K562 (cell line): ENCODE measurements around the gene PCDHB4. TPM values are rescaled to one million over a fixed set of nuclear protein-coding genes. Genes with fewer than 3 reads are reported as not detected.

Source experiments
- ATAC-seq: fragments of 200-7000 bp; cut with Tn5 transposase; 3 replicates; pipeline ENCODE4 v1.9.1; 2020; ENCODE audit warnings: moderate library complexity
- BruUV-seq: library from RNA; stranded (reverse); fragments of 400-500 nt; replicated peaks from 2 replicates; lab custom pipeline; 2021; lab: Mats Ljungman, UMichigan
- CTCF ChIA-PET: fragments of 300-600 bp; formaldehyde crosslinking; extraction: SDS; loops from one replicate; lab custom pipeline; 2021; ENCODE audit warnings: low intra/inter-chr PET ratio; lab: Yijun Ruan, JAX
- POLR2A ChIA-PET: fragments of 300-600, 350-650 bp; sonication (Branson Sonifier 250); formaldehyde crosslinking; extraction: SDS; loops from one replicate; lab custom pipeline; 2021; ENCODE audit warnings: antibody characterized with exemption, inconsistent platforms; lab: Yijun Ruan, JAX
- DNase-seq, 4 experiments: peaks; one replicate each; pipeline versions ENCODE4 v3.0.0 to v3.0.0-alpha.2; 2011 to 2018; ENCODE audit warnings: low spot score in 3 of 4, mixed read lengths in 3 of 4; ENCODE audit errors: extremely low read depth in 1 of 4
- FAIRE-seq: peaks from 2 replicates; lab custom pipeline; 2011; peaks lifted over from hg19 to GRCh38; lab: Jason Lieb, UNC
- H2AFZ ChIP-seq: 2 replicates; pipeline ENCODE4 v1.6.0; 2011; ENCODE audit warnings: low read depth, low read length, control low read depth, inconsistent platforms
- H3K27ac ChIP-seq: fragments of 200-600 bp; 3 replicates; pipeline ENCODE4 v1.8.0; 2011; ENCODE audit warnings: low read depth, mild to moderate bottlenecking, control low read depth, inconsistent platforms, low read length, moderate library complexity, mixed read lengths; ENCODE audit errors: extremely low read depth
- H3K27me3 ChIP-seq, 2 experiments: fragments of 300-600 bp in 1 of 2; 2 replicates in 1 of 2; 3 replicates in 1 of 2; pipeline versions ENCODE4 v1.6.0 to v1.8.0; 2011; ENCODE audit warnings: inconsistent platforms in 2 of 2, low read length in 2 of 2, mild to moderate bottlenecking in 1 of 2, mixed read lengths in 1 of 2, moderate library complexity in 1 of 2; ENCODE audit not compliant: control insufficient read depth in 2 of 2, insufficient read depth in 2 of 2
- H3K36me3 ChIP-seq: fragments of 300-600 bp; 3 replicates; pipeline ENCODE4 v1.8.0; 2011; ENCODE audit warnings: mild to moderate bottlenecking, low read length, inconsistent platforms; ENCODE audit not compliant: control insufficient read depth, insufficient read depth
- H3K4me1 ChIP-seq, 2 experiments: fragments of 200-600 bp in 1 of 2; replicated peaks in 1 of 2; 2 replicates in 1 of 2; 3 replicates in 1 of 2; pipeline versions ENCODE4 v1.5.1 to v1.8.0; 2011; ENCODE audit warnings: inconsistent platforms in 2 of 2, low read length in 2 of 2, mild to moderate bottlenecking in 1 of 2, mixed read lengths in 1 of 2, moderate library complexity in 1 of 2; ENCODE audit not compliant: control insufficient read depth in 2 of 2, insufficient read depth in 2 of 2
- H3K4me2 ChIP-seq: 2 replicates; pipeline ENCODE4 v1.6.1; 2011; ENCODE audit warnings: low read length, control low read depth, inconsistent platforms, mixed read lengths; ENCODE audit not compliant: insufficient read depth
- H3K4me3 ChIP-seq: fragments of 200-600 bp; sonication (generic), shearing (Covaris generic); 2 replicates; pipeline ENCODE4 v1.5.1; 2016; ENCODE audit warnings: control low read depth, inconsistent platforms
- H3K79me2 ChIP-seq: fragments of 200-600 bp; 3 replicates; pipeline ENCODE4 v1.8.0; 2011; ENCODE audit warnings: low read length, inconsistent platforms; ENCODE audit not compliant: control insufficient read depth, insufficient read depth
- H3K9ac ChIP-seq, 2 experiments: 2 replicates each; pipeline versions ENCODE4 v1.6.0 to v1.6.1; 2011; ENCODE audit warnings: low read depth in 2 of 2, low read length in 2 of 2, control low read depth in 1 of 2, inconsistent platforms in 1 of 2, mild to moderate bottlenecking in 1 of 2, mixed read lengths in 1 of 2; ENCODE audit not compliant: insufficient read depth in 1 of 2
- H3K9me1 ChIP-seq: one replicate; pipeline ENCODE4 v1.6.0; 2011; ENCODE audit warnings: inconsistent platforms, mild to moderate bottlenecking, low read length, moderate library complexity; ENCODE audit not compliant: control insufficient read depth, insufficient read depth
- H3K9me3 ChIP-seq: replicated peaks from 2 replicates; pipeline ENCODE4 v1.5.1; 2011; ENCODE audit warnings: low read depth, low read length, inconsistent platforms; ENCODE audit not compliant: control insufficient read depth, insufficient read depth
- H4K20me1 ChIP-seq: replicated peaks from 2 replicates; pipeline ENCODE4 v1.6.1; 2011; ENCODE audit warnings: low read length, inconsistent platforms, mixed read lengths; ENCODE audit not compliant: control insufficient read depth, insufficient read depth
- CHCHD3 ChIP-seq: fragments of 250-450 bp; sonication (Bioruptor Pico); IDR thresholded peaks from 2 replicates; pipeline ENCODE4 v2.1.2; 2022; ENCODE audit warnings: mild to moderate bottlenecking
- RAD21 ChIP-seq, 2 experiments: fragments of 250-450 bp in 1 of 2; fragments of 450-650 bp in 1 of 2; sonication (Bioruptor Pico) in 1 of 2; formaldehyde crosslinking in 1 of 2; IDR thresholded peaks in 1 of 2; conservative IDR thresholded peaks in 1 of 2; 2 replicates each; pipeline versions ENCODE4 v1.4.0 to v1.8.0; 2020 to 2022; ENCODE audit warnings: mild to moderate bottlenecking in 2 of 2, moderate library complexity in 1 of 2
- WGBS: fragments of 100-300 bp; shearing (Covaris generic); methylation state at CpG from one replicate; pipeline ENCODE4 v1.1.6; 2016; ENCODE audit warnings: low coverage, mixed read lengths; ENCODE audit not compliant: insufficient coverage; ENCODE audit errors: missing lambda C conversion rate; 5-methylcytosine and 5-hydroxymethylcytosine counted together
- in situ Hi-C: fragments of 300-500 bp; cut with MboI; formaldehyde crosslinking; loops from 4 replicates; pipeline ENCODE4 v1.15.0; 2018; ENCODE audit warnings: inconsistent platforms, mixed read lengths
- intact Hi-C: fragments of 100-400 bp; cut with micrococcal nuclease; formaldehyde crosslinking; loops from 2 replicates; pipeline ENCODE4 v1.14.2; 2022
- polyA plus RNA-seq, 8 experiments: library from polyadenylated mRNA; depleted of rRNA in 4 of 8; stranded (reverse) in 5 of 8; unstranded in 3 of 8; fragments of >200 nt; fragmentation: Nextera tagmentation in 2 of 8; fragmentation: Illumina TruSeq in 1 of 8; extraction: Ambion mirVana in 2 of 8; extraction: Trizol in 1 of 8; gene quantifications; 2 replicates each; pipeline versions ENCODE4 v1.2.1 to v1.2.3, GENCODE V29; 2011 to 2014; ENCODE audit warnings: inconsistent platforms in 1 of 8, missing spikeins in 1 of 8
- total RNA-seq, 7 experiments: library from RNA; depleted of rRNA in 6 of 7; stranded (reverse); fragments of >200 nt in 6 of 7; fragmentation: Illumina TruSeq in 2 of 7; extraction: Trizol in 2 of 7; gene quantifications; 2 replicates each; pipeline versions ENCODE4 v1.2.1 to v1.2.3, GENCODE V29; 2011 to 2021; ENCODE audit warnings: low replicate concordance in 1 of 7
- TF ChIP-seq, protein P1 (sequence below), 3 experiments: IDR thresholded peaks in 2 of 3; conservative IDR thresholded peaks in 1 of 3; 2 replicates each; pipeline ENCODE4 v1.5.1; 2011 to 2012; ENCODE audit warnings: low read length in 3 of 3, mild to moderate bottlenecking in 3 of 3, control low read depth in 2 of 3, improper control_type of control experiment in 1 of 3, inconsistent platforms in 1 of 3, low read depth in 1 of 3, mixed read lengths in 1 of 3, moderate library complexity in 1 of 3; ENCODE audit not compliant: insufficient read depth in 2 of 3

Gene PCDHB4
- total and polyA plus RNA-seq, 9 of the 15 experiments (the other 6 are each of a cell fraction or from before 2014, with no cell fraction given), result not detected

DNA sequence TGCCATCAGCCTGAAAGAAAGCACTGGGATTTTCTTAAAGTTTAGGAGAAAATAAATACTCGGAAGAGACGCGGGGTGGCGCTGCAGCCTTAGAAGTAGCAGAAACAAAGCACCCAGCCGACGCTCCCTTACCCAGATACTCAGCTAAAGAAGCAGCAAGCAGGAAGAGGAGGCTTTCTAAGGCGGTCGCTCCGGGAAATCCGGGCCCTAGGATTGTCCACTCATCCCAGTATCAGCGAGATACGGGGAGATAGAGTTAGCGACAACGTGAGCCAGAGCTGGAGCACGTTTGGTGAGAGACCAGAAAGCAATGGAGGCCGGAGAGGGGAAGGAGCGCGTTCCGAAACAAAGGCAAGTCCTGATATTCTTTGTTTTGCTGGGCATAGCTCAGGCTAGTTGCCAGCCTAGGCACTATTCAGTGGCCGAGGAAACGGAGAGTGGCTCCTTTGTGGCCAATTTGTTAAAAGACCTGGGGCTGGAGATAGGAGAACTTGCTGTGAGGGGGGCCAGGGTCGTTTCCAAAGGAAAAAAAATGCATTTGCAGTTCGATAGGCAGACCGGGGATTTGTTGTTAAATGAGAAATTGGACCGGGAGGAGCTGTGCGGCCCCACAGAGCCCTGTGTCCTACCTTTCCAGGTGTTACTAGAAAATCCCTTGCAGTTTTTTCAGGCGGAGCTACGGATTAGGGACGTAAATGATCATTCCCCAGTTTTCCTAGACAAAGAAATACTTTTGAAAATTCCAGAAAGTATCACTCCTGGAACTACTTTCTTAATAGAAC lies 26.9 kb upstream of the PCDHB4 start, which contains the start of gene PCDHB2:
TSS of gene PCDHB2 (plus strand) at position 135 of the 782 bp plus-strand sequence. CDS start at position 311, 176 bp downstream.
- TF ChIP-seq, protein P1, sequence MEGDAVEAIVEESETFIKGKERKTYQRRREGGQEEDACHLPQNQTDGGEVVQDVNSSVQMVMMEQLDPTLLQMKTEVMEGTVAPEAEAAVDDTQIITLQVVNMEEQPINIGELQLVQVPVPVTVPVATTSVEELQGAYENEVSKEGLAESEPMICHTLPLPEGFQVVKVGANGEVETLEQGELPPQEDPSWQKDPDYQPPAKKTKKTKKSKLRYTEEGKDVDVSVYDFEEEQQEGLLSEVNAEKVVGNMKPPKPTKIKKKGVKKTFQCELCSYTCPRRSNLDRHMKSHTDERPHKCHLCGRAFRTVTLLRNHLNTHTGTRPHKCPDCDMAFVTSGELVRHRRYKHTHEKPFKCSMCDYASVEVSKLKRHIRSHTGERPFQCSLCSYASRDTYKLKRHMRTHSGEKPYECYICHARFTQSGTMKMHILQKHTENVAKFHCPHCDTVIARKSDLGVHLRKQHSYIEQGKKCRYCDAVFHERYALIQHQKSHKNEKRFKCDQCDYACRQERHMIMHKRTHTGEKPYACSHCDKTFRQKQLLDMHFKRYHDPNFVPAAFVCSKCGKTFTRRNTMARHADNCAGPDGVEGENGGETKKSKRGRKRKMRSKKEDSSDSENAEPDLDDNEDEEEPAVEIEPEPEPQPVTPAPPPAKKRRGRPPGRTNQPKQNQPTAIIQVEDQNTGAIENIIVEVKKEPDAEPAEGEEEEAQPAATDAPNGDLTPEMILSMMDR (IDR thresholded peaks at IDR 0.05 in 2 of 3, conservative IDR thresholded peaks at IDR 0.05 in 1 of 3; ENCODE audit: insufficient read depth in 2 of 3, low read depth in 1 of 3, low read length in 3 of 3), result peak; percentile 48 to 65 (median 56)
- TF ChIP-seq CHCHD3 (CRISPR knock-in tag) (no peak), RAD21 (CRISPR knock-in tag; conservative IDR thresholded peaks at IDR 0.05 in 1 of 2, IDR thresholded peaks at IDR 0.05 in 1 of 2) (peak in 1 of 2 experiments; percentile 23; a peak in 1 of 4 replicates)
- BruUV-seq, result no TSS peak
- peak; percentile 6 for FAIRE-seq

More for the DNA sequence above, 26.9 kb upstream of the PCDHB4 start, which contains the start of gene PCDHB2:
- H3K4me3 ChIP-seq, result peak within 1 kb of the TSS; percentile 25; the same call in 1 of the 2 replicates
- no peaks in the 10 kb centered on the region for H3K4me1 ChIP-seq
- no peaks in the 10 kb centered on the region for H3K9me3 ChIP-seq
- no peaks in the 10 kb centered on the region for H3K79me2 ChIP-seq
- H3K27ac ChIP-seq, result no peak within 1 kb of the TSS
- in situ Hi-C loops, result no loop called here
- DNase-seq (peak; percentile 15 to 37 (median 20)), ATAC-seq (peak; percentile 84)
- intact Hi-C loops, result no loop called here
- no peak within 1 kb of the TSS; the same call in 1 of the 2 replicates for H3K4me2 ChIP-seq
- peak within 1 kb of the TSS; percentile 38; the same call in 1 of the 2 replicates for H2AFZ ChIP-seq
- H3K27me3 ChIP-seq, result no peaks in the 10 kb centered on the region; a peak in 1 of 5 replicates
- no peaks in the 10 kb centered on the region for H4K20me1 ChIP-seq
- no peaks in the 10 kb centered on the region for H3K36me3 ChIP-seq
- H3K9ac ChIP-seq, result no peak within 1 kb of the TSS
- POLR2A ChIA-PET, result interaction anchor here (0.6 kb wide), 1 partner anchor 325 kb away, joined by 3 read pairs; no protein-coding TSS in a partner anchor
- H3K9me1 ChIP-seq, result no peaks in the 10 kb centered on the region
- CTCF ChIA-PET, result interaction anchor here (0.7 kb wide), 1 partner anchor 463 kb away, joined by 3 read pairs; no protein-coding TSS in a partner anchor
- under 1% methylated on average over 27 of the region's 29 CpGs for WGBS
